ENCODE measurements around the gene LAMA4. TPM values are rescaled to one million over a fixed set of nuclear protein-coding genes. Genes with fewer than 3 reads are reported as not detected.

The LAMA4 gene
- total and polyA plus RNA-seq, 2 donors: 3.0 to 15.2 TPM

- 94% methylated on average over 3 of the region's 3 CpGs for WGBS
- no peak overlapping the region for H3K4me3 ChIP-seq (ENCODE audit: low read length in 2 of 2)
- DNase-seq (ENCODE audit: low read depth in 6 of 9, low spot score in 9 of 9): no peak
- no peaks in the 10 kb centered on the region for H3K36me3 ChIP-seq (ENCODE audit: control insufficient read depth in 2 of 2, insufficient read depth in 2 of 2, low read length in 1 of 2)
- no peak overlapping the region for H3K27ac ChIP-seq (ENCODE audit: low read depth in 1 of 2, low read length in 1 of 2)
- no peaks in the 10 kb centered on the region for H3K4me1 ChIP-seq (ENCODE audit: control insufficient read depth in 2 of 2, insufficient read depth in 2 of 2, low read length in 2 of 2)
- no peaks in the 10 kb centered on the region for H3K27me3 ChIP-seq (ENCODE audit: control insufficient read depth in 2 of 2, insufficient read depth in 1 of 2, low read length in 1 of 2)
- no peaks in the 10 kb centered on the region for H3K9me3 ChIP-seq (ENCODE audit: control insufficient read depth in 2 of 2, insufficient read depth in 1 of 2, low read length in 1 of 2)
Measured at GRCh38 chr6:112062966-112063365, 191.4 kb downstream of the LAMA4 start.

GRCh38 chr6:112061605-112062004 is 192.8 kb downstream of the LAMA4 start:
- WGBS: 96% methylated on average over 4 of the region's 4 CpGs
- Histone ChIP-seq H3K27ac (ENCODE audit: low read depth in 1 of 2, low read length in 1 of 2) (no peak overlapping the region), H3K4me3 (ENCODE audit: low read length in 2 of 2) (no peak overlapping the region), H3K27me3 (ENCODE audit: control insufficient read depth in 2 of 2, insufficient read depth in 1 of 2, low read length in 1 of 2) (no peaks in the 10 kb centered on the region), H3K4me1 (ENCODE audit: control insufficient read depth in 2 of 2, insufficient read depth in 2 of 2, low read length in 2 of 2) (no peaks in the 10 kb centered on the region), H3K9me3 (ENCODE audit: control insufficient read depth in 2 of 2, insufficient read depth in 1 of 2, low read length in 1 of 2) (no peaks in the 10 kb centered on the region), H3K36me3 (ENCODE audit: control insufficient read depth in 2 of 2, insufficient read depth in 2 of 2, low read length in 1 of 2) (no peaks in the 10 kb centered on the region)
- no peak for DNase-seq (ENCODE audit: low read depth in 6 of 9, low spot score in 9 of 9)

Other genes starting within 250 kb of the LAMA4 start
- not detected for gene CCN6, start 200.5 kb downstream of the LAMA4 start, total RNA-seq
- gene CCN6, start 200.5 kb downstream of the LAMA4 start, polyA plus RNA-seq: 0.18 TPM
- 14.3 TPM for gene TUBE1, start 167.1 kb downstream of the LAMA4 start, total RNA-seq
- gene TUBE1, start 167.1 kb downstream of the LAMA4 start, polyA plus RNA-seq: 24.9 TPM
- gene FAM229B, start 167.0 kb downstream of the LAMA4 start, total RNA-seq: 20.4 TPM
- gene FAM229B, start 167.0 kb downstream of the LAMA4 start, polyA plus RNA-seq: 17.9 TPM
- gene RFPL4B, start 92.8 kb upstream of the LAMA4 start, total RNA-seq: 0.14 TPM
- gene RFPL4B, start 92.8 kb upstream of the LAMA4 start, polyA plus RNA-seq: 0.14 TPM